Hepatocyte (in vitro differentiated cells): ENCODE measurements around the gene RIMBP2.

Experiments used
- EZH2 ChIP-seq: fragments of 200-600 bp; sonication (generic); IDR thresholded peaks from 2 replicates; pipeline ENCODE4 v1.6.1; 2016; ENCODE audit warnings: antibody characterized with exemption, mild to moderate bottlenecking, borderline replicate concordance
- TF ChIP-seq, protein P1 (sequence below): fragments of 200-600 bp; sonication (generic); IDR thresholded peaks from 2 replicates; pipeline ENCODE4 v1.5.1; 2016; ENCODE audit warnings: antibody characterized with exemption, mild to moderate bottlenecking; ENCODE audit not compliant: poor library complexity

DNA sequence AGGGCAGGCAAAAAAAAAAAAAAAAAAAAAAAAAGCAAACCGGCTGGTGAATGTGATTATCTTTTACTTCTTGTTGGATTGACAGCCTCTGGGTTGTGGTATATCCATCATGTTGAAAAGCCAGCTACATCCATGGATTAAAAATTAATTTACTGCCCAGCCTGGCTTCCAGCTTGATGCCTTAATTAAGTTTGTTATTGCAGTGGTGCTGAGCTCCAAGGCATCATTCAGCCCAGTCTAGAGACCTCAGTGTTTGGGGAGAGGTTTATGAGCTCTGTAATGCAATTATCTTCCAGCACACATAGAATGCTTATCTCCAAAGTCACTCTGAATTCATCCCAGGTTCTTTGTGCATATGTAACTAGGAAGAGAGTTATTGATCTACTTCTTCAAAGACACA, 114.8 kb downstream of the RIMBP2 start:
- TF ChIP-seq, protein P1, sequence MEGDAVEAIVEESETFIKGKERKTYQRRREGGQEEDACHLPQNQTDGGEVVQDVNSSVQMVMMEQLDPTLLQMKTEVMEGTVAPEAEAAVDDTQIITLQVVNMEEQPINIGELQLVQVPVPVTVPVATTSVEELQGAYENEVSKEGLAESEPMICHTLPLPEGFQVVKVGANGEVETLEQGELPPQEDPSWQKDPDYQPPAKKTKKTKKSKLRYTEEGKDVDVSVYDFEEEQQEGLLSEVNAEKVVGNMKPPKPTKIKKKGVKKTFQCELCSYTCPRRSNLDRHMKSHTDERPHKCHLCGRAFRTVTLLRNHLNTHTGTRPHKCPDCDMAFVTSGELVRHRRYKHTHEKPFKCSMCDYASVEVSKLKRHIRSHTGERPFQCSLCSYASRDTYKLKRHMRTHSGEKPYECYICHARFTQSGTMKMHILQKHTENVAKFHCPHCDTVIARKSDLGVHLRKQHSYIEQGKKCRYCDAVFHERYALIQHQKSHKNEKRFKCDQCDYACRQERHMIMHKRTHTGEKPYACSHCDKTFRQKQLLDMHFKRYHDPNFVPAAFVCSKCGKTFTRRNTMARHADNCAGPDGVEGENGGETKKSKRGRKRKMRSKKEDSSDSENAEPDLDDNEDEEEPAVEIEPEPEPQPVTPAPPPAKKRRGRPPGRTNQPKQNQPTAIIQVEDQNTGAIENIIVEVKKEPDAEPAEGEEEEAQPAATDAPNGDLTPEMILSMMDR: no peak
- TF ChIP-seq EZH2: no peak
